HepG2 (cell line): ENCODE results near the gene TAF6L. TPM values are rescaled to one million over a fixed set of nuclear protein-coding genes. Genes with fewer than 3 reads are reported as not detected.

Source experiments
- ARNT2 ChIP-seq: sonication (generic); formaldehyde crosslinking; IDR thresholded peaks from 2 replicates; pipeline ENCODE4 v1.8.0; 2022; ENCODE audit warnings: mild to moderate bottlenecking, low read depth, missing genetic modification reagents, moderate library complexity
- CBX5 ChIP-seq: sonication (generic); formaldehyde crosslinking; IDR thresholded peaks from 2 replicates; pipeline ENCODE4 v1.4.0; 2020; ENCODE audit warnings: missing genetic modification reagents, borderline replicate concordance
- DNMT1 ChIP-seq: sonication (generic); formaldehyde crosslinking; IDR thresholded peaks from 2 replicates; pipeline ENCODE4 v1.5.1; 2020; ENCODE audit warnings: mild to moderate bottlenecking, missing genetic modification reagents
- EEA1 ChIP-seq: sonication (generic); formaldehyde crosslinking; IDR thresholded peaks from 2 replicates; pipeline ENCODE4 v1.5.1; 2020; ENCODE audit warnings: mild to moderate bottlenecking, missing genetic modification reagents, borderline replicate concordance
- ELF4 ChIP-seq: sonication (generic); formaldehyde crosslinking; IDR thresholded peaks from 2 replicates; pipeline ENCODE4 v1.5.0; 2020; ENCODE audit warnings: missing genetic modification reagents, mild to moderate bottlenecking, moderate library complexity, borderline replicate concordance
- KLF6 ChIP-seq: IDR thresholded peaks from 2 replicates; pipeline ENCODE4 v1.8.0; 2016; ENCODE audit warnings: missing biosample characterization, missing genetic modification reagents
- MAFG ChIP-seq: sonication (generic); formaldehyde crosslinking; IDR thresholded peaks from 2 replicates; pipeline ENCODE4 v1.5.1; 2020; ENCODE audit warnings: mild to moderate bottlenecking, missing genetic modification reagents
- MBNL3 ChIP-seq: fragments of 250-450 bp; sonication (Bioruptor Pico); conservative IDR thresholded peaks from 2 replicates; pipeline ENCODE4 v1.8.0; 2022; ENCODE audit warnings: mild to moderate bottlenecking, inconsistent platforms
- MED1 ChIP-seq: sonication (generic); formaldehyde crosslinking; IDR thresholded peaks from 2 replicates; pipeline ENCODE4 v1.4.0; 2020; ENCODE audit warnings: missing genetic modification reagents
- PRMT3 ChIP-seq: sonication (generic); formaldehyde crosslinking; IDR thresholded peaks from 2 replicates; pipeline ENCODE4 v1.8.1; 2022; ENCODE audit warnings: low read depth, mild to moderate bottlenecking, moderate library complexity, missing genetic modification reagents, borderline replicate concordance
- SAP130 ChIP-seq: IDR thresholded peaks from 2 replicates; pipeline ENCODE4 v1.6.1; 2016; ENCODE audit warnings: low read depth
- TBX3 ChIP-seq: fragments of 450-650 bp; IDR thresholded peaks from 2 replicates; pipeline ENCODE4 v1.6.1; 2017; ENCODE audit warnings: antibody characterized with exemption, mild to moderate bottlenecking, inconsistent platforms, borderline replicate concordance
- TCF7 ChIP-seq: sonication (generic); IDR thresholded peaks from 2 replicates; pipeline ENCODE4 v1.6.1; 2016; ENCODE audit warnings: antibody characterized with exemption, low read depth
- ZNF253 ChIP-seq: sonication (generic); formaldehyde crosslinking; IDR thresholded peaks from 2 replicates; pipeline ENCODE4 v1.8.0; 2022; ENCODE audit warnings: mild to moderate bottlenecking, missing genetic modification reagents, borderline replicate concordance
- ZNF7 ChIP-seq: IDR thresholded peaks from 2 replicates; pipeline ENCODE4 v1.6.1; 2016; ENCODE audit warnings: missing biosample characterization, missing genetic modification reagents
- ZNF703 ChIP-seq: sonication (generic); formaldehyde crosslinking; IDR thresholded peaks from 2 replicates; pipeline ENCODE4 v1.5.1; 2020; ENCODE audit warnings: missing genetic modification reagents, mild to moderate bottlenecking, moderate library complexity, borderline replicate concordance
- ZNF782 ChIP-seq: sonication (generic); formaldehyde crosslinking; IDR thresholded peaks from 2 replicates; pipeline ENCODE4 v1.4.0; 2020; ENCODE audit warnings: missing genetic modification reagents, mild to moderate bottlenecking, borderline replicate concordance
- polyA plus RNA-seq, 8 experiments: library from polyadenylated mRNA; depleted of rRNA in 3 of 8; stranded (reverse) in 7 of 8; unstranded in 1 of 8; fragments of >200 nt; fragmentation: Illumina TruSeq in 4 of 8; extraction: Trizol in 4 of 8; gene quantifications; 2 replicates each; pipeline versions ENCODE4 v1.2.1 to v1.2.3, GENCODE V29; 2011 to 2016; ENCODE audit warnings: low read depth in 4 of 8, missing spikeins in 1 of 8, mixed read lengths in 1 of 8; ENCODE audit not compliant: insufficient read depth in 1 of 8
- total RNA-seq, 5 experiments: library from RNA; depleted of rRNA; stranded (reverse); fragments of >200 nt; fragmentation: Illumina TruSeq; extraction: Trizol; gene quantifications; 2 replicates each; pipeline ENCODE4 v1.2.3, GENCODE V29; 2016; ENCODE audit warnings: low read depth in 1 of 5
- TF ChIP-seq, protein P1 (sequence below): sonication (generic); formaldehyde crosslinking; IDR thresholded peaks from 2 replicates; pipeline ENCODE4 v1.4.0; 2020; ENCODE audit warnings: missing genetic modification reagents
- TF ChIP-seq, protein P2 (sequence below): IDR thresholded peaks from 2 replicates; pipeline ENCODE4 v1.6.1; 2016; ENCODE audit warnings: low read depth, borderline replicate concordance
- TF ChIP-seq, protein P3 (sequence below): sonication (generic); formaldehyde crosslinking; IDR thresholded peaks from 2 replicates; pipeline ENCODE4 v1.4.0; 2020; ENCODE audit warnings: missing genetic modification reagents, borderline replicate concordance

Gene TAF6L
- total and polyA plus RNA-seq, 2 of the 13 experiments (the other 11 are each of a cell fraction or from before 2014, with no cell fraction given): 12.6 to 19.4 TPM

DNA sequence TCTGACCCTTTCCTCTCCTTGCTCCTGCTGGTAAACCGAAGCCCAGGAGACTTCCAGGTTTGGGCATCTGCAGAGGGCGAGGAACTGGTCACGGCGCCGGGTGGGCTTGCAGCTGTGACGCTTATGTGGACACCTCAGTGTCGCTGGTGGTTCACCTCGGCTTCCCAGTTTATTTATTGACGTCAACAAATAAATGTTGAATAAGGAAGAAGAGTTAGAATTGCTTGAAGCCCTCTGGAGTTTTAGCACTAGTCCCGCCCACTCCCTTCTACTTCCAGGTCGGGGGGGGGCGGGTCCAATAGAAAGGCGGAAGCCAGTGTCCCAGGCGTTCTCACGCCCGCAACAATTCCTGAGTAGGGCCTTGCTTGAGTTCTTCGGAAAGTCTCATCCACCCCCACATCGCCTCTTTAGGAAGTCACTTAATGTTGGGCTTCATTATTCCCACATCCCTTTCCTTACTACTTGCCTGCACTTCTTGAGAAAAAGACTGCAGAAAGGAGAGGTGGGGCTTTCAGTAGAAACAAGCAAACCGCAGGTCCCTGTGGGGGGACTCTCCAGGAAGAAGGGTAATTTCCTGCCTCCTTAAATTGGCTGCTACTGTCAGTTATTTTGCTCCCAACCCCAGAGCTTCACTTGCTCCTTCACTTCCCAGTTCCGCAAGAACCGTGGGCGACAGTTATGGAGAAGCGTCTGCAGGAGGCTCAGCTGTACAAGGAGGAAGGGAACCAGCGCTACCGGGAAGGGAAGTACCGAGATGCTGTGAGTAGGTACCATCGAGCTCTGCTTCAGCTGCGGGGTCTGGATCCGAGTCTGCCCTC is 42.8 kb upstream of the TAF6L start, which contains the start of gene TTC9C (continued):
- TF ChIP-seq ZNF782 (CRISPR knock-in tag): peak; percentile 65; the same call in 1 of the 2 replicates
- 0 out of 2 replicates have a peak, but pooled peaks have one; percentile 11 for TF ChIP-seq MED1 (CRISPR knock-in tag)
- no peak for TF ChIP-seq MAFG (CRISPR knock-in tag)
- 0 out of 2 replicates have a peak, but pooled peaks have one; percentile 35 for TF ChIP-seq PRMT3 (CRISPR knock-in tag)
- no peak for TF ChIP-seq MBNL3 (CRISPR knock-in tag)
- TF ChIP-seq CBX5 (CRISPR knock-in tag): peak; percentile 33; the same call in 1 of the 2 replicates
- 0 out of 2 replicates have a peak, but pooled peaks have one; percentile 33 for TF ChIP-seq DNMT1 (CRISPR knock-in tag)
- TF ChIP-seq SAP130: peak; percentile 92
- TF ChIP-seq, protein P1, sequence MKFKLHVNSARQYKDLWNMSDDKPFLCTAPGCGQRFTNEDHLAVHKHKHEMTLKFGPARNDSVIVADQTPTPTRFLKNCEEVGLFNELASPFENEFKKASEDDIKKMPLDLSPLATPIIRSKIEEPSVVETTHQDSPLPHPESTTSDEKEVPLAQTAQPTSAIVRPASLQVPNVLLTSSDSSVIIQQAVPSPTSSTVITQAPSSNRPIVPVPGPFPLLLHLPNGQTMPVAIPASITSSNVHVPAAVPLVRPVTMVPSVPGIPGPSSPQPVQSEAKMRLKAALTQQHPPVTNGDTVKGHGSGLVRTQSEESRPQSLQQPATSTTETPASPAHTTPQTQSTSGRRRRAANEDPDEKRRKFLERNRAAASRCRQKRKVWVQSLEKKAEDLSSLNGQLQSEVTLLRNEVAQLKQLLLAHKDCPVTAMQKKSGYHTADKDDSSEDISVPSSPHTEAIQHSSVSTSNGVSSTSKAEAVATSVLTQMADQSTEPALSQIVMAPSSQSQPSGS (CRISPR knock-in tag): no peak
- TF ChIP-seq KLF6: no peak
- 0 out of 2 replicates have a peak, but pooled peaks have one; percentile 45 for TF ChIP-seq EEA1 (CRISPR knock-in tag)
- TF ChIP-seq ELF4 (CRISPR knock-in tag): 0 out of 2 replicates have a peak, but pooled peaks have one; percentile 16
- TF ChIP-seq ZNF703 (CRISPR knock-in tag): no peak
- TF ChIP-seq, protein P2, sequence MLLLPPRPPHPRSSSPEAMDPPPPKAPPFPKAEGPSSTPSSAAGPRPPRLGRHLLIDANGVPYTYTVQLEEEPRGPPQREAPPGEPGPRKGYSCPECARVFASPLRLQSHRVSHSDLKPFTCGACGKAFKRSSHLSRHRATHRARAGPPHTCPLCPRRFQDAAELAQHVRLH: 0 out of 2 replicates have a peak, but pooled peaks have one; percentile 41
- TF ChIP-seq, protein P3, sequence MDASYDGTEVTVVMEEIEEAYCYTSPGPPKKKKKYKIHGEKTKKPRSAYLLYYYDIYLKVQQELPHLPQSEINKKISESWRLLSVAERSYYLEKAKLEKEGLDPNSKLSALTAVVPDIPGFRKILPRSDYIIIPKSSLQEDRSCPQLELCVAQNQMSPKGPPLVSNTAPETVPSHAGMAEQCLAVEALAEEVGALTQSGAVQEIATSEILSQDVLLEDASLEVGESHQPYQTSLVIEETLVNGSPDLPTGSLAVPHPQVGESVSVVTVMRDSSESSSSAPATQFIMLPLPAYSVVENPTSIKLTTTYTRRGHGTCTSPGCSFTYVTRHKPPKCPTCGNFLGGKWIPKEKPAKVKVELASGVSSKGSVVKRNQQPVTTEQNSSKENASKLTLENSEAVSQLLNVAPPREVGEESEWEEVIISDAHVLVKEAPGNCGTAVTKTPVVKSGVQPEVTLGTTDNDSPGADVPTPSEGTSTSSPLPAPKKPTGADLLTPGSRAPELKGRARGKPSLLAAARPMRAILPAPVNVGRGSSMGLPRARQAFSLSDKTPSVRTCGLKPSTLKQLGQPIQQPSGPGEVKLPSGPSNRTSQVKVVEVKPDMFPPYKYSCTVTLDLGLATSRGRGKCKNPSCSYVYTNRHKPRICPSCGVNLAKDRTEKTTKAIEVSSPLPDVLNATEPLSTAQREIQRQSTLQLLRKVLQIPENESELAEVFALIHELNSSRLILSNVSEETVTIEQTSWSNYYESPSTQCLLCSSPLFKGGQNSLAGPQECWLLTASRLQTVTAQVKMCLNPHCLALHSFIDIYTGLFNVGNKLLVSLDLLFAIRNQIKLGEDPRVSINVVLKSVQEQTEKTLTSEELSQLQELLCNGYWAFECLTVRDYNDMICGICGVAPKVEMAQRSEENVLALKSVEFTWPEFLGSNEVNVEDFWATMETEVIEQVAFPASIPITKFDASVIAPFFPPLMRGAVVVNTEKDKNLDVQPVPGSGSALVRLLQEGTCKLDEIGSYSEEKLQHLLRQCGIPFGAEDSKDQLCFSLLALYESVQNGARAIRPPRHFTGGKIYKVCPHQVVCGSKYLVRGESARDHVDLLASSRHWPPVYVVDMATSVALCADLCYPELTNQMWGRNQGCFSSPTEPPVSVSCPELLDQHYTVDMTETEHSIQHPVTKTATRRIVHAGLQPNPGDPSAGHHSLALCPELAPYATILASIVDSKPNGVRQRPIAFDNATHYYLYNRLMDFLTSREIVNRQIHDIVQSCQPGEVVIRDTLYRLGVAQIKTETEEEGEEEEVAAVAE: peak; percentile 41; the same call in 1 of the 2 replicates
- TF ChIP-seq ZNF7 (CRISPR knock-in tag): no peak
- TF ChIP-seq ARNT2 (CRISPR knock-in tag): peak; percentile 64; the same call in 1 of the 2 replicates
- no peak for TF ChIP-seq ZNF253
- TF ChIP-seq TBX3: no peak
- no peak for TF ChIP-seq TCF7
